HG03175 (cell line): ENCODE data around the gene SNRPE.
"Not testable (repeated sequence)": the region's sequence is repeated elsewhere in the genome, so short reads cannot be mapped to it uniquely, and the experiment has no call there.

Experiments
- ATAC-seq: cut with Tn5 transposase; IDR thresholded peaks from one replicate; pipeline ENCODE4 v1.9.1; 2021; ENCODE audit warnings: mild to moderate bottlenecking, moderate library complexity; ENCODE audit not compliant: unreplicated experiment

The SNRPE gene

DNA sequence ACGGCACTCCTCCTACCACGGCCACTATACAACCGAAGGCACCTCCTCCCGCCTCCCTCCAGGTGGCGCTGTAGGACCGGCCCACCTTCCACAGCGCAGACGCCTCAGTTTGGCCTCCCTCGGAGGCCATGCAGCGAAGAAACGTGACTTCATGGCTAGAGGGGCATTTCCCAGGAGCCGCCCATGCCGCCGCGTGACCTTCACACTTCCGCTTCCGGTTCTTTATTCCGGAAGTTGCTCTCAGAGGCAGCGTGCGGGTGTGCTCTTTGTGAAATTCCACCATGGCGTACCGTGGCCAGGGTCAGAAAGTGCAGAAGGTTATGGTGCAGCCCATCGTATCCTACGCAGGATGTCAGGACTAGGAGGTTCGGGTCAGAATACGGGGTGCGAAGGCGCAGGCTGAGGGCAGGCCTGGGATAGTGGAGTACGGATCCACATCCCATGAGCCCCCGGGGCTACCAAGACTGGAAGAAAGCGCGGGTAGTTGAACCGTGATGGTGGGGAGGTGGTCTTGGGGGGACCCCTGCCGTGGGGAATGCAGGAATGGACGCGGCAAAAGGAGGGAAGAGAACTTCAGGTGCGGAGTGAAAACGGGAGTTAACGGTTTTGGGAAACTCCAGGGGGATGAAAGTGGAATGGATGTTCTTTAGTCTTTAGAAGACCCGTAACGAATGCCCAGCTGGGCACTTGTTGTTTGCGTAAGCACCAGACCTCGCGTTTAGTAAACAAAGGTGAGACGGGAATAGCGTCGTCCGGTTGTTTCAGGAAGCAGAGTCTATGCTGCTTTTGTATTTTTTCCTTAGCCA, at the start of gene SNRPE:
Gene SNRPE, plus strand, starts transcription at position 221 of the 806 bp plus-strand sequence. Its CDS starts 61 bp downstream, at position 282.
- peak; percentile 96 for ATAC-seq

DNA sequence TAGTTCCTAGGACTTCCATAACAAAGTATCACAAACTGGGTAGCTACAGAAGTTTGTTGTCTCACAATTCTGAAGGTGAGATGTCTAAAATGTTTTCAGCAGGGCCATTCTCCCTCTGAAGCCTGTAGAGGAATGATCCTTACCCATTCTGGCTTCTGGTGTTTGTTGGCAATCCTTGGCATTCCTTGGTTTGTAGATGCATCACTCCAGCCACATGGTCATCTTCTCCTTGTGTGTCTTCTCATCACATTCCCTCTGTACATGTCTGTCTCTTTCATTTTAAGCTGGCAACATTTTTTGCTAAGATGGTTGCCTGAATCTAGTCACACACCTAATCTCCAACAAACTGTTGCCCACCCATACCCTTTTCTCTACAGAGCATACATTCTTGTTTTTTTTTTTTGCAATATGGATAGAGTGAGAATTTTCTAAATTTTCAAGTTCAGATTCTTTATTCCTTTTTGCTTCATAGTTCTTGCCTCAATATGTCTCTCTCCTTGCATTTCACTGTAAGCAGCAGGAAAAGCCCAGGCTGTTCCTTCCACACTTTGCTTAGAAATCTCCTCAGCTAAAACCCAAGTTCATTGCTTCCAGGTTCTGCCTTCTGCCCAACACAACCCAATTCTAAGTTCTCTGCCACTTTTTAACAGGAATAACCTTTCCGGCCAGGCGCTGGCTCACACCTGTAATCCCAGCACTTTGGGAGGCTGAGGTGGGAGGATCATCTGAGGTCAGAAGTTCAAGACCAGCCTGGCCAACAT, 47.6 kb upstream of the SNRPE start:
- ATAC-seq, result no peak

DNA sequence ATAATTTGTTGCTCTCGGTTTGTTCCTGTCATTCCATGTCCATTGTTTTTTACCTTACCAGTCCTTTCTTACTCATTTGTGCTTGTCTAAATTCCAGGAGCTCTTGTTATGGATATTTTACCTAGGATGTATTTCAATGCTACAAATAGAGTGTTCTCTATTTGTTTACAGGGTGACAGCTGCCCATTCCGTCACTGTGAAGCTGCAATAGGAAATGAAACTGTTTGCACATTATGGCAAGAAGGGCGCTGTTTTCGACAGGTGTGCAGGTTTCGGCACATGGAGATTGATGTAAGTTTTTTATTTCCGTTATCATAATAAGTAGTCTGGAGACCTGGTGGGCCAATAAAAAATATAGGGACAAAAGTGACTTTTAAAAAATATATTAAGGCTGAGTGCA, 43.0 kb upstream of the SNRPE start:
- no peak for ATAC-seq

DNA sequence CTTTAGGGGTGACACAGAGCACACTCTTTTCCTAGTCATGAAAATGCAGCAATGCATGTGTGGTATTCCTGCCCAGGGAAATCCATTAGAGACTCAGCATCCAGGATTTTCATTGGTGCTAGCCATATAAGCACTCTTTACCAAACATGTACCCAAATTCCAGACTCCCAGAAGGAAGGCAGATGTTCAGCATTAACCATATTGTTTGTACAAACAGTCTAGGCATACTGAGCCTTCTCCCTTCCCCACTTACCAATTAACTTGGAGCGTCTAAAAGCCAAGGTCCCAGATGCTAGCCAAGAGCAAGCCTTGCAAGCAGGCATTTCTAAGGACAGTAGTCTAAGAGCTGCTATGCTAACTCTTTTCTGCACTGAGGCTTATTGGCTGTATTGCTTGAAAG, 38.1 kb upstream of the SNRPE start:
- no peak for ATAC-seq

DNA sequence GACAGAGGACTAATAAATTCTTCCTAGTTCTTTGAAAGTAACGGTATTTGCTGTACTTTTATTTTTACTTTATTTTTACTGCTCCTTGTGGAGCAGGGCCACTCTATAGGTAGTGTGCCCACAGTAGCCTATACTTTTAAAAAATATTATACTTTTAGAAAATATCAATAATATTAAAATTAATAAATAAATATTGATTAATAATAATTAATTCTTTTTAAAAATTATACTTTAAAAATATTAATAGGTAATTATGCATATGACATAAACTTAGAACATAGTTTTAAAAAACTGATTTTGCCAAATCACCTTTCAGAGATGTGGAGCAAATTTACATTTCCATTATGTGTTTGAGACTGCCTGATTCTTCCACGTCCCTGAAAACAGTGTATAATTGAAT, 35.2 kb upstream of the SNRPE start:
- no peak for ATAC-seq

DNA sequence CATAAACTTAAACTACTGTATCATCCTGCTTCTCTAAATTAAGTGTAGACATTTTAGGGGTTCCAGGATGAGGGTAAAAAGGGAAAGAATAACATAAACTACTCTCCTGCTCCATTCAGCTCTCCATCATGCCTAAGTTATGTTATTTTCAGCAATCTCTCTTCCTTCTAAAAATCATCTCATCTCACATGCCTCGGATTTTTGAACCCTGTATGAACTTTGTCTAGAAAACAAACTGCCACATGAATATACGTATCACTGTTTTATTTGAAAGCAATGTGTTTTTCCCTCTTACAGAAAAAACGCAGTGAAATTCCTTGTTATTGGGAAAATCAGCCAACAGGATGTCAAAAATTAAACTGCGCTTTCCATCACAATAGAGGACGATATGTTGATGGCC, 33.4 kb upstream of the SNRPE start:
- ATAC-seq, result no peak

DNA sequence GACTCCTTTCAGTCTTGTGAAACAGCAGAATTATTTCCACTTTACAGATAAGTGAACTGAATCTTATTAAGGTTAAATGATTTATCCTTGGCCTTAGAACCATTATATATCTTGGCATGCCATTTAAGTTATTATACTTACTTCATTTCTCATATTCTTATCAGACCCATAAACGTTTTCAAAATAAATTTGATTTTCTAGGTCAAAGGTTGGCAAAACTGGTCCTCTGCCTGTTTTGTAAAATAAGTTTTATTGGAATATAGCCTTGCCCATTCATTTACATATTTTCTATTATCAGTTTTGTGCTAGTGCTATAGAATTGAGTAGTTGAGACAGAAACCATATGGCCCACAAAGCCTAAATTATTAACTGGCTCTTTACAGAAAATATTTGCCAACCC, 32.9 kb upstream of the SNRPE start:
- ATAC-seq, result no peak

DNA sequence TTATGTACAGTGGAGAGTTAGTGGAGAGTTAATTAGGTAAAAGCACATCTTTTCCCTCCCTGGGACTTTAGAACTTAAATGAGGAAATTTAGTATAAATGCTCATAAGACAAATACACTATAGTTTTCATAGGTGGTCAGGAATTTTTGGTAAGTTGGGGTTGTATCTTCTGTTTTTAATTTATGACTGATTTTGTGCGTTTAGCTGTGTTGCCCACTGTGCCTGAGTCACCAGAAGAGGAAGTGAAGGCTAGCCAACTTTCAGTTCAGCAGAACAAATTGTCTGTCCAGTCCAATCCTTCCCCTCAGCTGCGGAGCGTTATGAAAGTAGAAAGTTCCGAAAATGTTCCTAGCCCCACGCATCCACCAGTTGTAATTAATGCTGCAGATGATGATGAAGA, 32.2 kb upstream of the SNRPE start:
- ATAC-seq, result not testable (repeated sequence)

DNA sequence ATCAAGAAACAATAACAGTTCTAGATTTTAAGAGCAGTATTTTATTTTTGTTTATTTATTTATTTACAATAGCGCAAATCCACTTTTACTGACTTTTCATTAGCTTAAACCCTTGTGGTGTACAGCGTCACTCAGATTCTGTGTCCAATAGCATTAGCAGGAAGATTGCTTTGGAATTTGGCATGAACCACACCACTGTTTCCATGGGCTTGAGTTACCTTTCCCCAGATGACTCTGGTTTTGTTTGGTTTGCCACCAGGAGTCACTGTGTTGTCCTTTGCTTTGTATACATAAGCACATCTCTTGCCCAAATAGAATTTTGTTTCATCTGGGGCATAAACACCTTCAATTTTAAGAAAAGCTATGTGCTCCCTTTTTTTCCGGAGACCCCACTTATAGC, 25.9 kb upstream of the SNRPE start:
- ATAC-seq, result no peak

DNA sequence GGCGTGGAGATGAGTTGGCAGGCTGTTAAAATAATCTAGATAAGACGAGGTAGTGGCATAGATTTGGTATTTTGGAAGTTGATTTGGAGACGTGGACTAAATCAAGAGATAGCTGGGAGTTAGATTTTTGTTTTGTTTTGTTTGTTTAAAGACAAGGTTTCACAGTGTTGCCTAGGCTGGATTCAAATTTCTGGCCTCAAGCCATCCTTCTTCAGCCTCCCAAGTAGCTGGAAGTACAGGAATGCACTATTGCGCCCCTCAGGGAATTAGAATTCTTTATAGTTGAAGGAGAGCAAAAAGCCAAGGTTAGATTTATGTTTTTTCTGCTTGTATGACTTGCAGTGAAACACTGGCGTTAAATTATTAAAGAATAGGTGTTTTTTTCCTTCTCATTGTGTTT, 22.3 kb upstream of the SNRPE start:
- ATAC-seq, result no peak

DNA sequence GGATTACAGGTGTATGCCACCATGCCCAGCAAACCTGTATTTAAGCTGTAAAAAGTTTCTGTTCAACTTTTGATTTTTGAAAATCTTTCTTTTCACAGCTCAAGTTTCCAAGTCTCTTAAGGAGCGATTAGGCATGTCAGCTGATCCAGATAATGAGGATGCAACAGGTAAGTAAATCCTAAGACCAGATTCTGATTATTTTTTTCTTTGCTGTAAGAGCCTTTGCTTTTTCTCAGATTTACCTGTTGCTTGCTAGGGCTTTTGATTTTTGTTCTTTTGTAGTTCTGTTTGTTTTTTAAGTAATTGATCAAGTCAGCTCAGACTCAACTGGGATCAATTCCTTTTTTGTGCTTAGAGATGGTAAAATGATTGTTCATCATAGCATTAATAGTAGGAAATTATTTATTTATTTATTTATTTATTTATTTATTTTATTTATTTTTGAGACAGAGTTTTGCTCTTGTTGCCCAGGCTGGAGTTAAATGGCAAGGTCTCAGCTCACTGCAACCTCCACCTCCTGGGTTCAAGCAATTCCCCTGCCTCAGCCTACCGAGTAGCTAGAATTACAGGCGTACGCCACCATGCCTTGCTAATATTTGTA, 21.1 kb upstream of the SNRPE start:
- ATAC-seq, result no peak

DNA sequence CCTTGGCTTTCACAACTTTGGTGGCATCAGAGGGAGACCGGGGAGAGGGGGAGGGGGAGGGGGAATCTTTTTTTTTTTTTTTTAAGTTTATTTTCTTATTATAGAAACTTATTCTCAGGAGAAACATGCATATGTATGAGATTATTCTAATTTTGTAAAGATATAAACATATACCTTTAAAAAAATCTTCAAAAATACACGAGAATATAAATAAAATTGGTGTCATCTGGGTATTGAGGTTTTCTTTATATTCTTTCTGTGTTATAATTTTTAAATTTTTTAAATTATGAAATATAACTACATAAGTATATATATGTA, 18.9 kb upstream of the SNRPE start:
- no peak for ATAC-seq

DNA sequence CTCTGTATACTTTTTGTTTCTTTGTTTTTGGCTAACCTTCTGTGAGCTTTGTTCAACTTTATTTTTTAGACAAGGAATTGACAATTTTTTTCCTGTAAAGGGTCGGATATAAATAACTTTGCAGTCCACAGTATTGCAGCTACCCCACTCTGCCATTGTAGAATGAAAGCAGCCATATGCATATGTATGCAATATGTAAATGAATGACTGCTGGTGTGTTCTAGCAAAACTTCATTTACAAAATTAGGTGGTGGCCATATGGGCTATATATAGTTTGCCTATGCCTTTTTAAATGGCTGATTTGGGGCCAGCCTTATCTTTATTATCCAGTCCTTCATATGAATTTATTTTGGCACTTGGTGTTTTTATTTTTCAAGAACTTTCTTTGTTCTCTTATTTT, 18.0 kb upstream of the SNRPE start:
- ATAC-seq, result no peak

DNA sequence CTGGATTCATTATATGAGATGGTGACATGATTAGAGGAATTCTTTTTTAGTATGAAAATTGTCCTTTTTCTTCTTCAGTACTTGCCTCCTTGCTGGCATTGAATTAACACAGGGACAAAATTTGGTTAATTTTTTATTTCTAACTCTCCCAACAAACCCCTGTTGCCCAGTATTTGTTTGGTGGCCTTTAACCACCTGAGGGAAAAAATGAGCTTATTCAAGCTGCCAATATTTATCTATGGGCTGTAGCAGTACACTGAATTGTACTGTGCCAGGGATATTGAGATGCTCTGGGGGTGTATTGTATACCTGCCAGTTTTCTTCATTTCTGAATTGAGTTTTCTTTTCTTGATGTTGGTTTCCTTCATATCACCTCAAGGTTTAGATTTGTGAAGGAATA, 8.3 kb upstream of the SNRPE start:
- not testable (repeated sequence) for ATAC-seq

DNA sequence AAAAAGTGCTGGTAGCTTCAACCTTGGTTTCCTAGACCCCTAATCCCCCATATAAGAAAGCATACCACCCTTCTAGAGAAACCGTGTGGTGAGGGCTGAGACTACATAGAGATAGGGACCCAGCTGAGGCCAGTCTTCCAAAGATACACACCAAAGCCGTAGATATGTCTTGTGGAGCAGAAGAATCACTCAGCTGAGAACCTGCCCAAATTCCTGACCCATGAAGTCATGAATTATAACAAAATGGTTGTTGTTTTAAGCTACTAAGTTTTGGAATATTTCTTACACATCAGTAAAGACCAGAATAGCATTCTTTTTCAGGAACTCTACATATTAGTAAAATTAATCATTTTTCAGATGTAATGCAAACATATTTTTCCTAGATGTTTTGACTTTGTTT, 3.3 kb upstream of the SNRPE start:
- no peak for ATAC-seq

DNA sequence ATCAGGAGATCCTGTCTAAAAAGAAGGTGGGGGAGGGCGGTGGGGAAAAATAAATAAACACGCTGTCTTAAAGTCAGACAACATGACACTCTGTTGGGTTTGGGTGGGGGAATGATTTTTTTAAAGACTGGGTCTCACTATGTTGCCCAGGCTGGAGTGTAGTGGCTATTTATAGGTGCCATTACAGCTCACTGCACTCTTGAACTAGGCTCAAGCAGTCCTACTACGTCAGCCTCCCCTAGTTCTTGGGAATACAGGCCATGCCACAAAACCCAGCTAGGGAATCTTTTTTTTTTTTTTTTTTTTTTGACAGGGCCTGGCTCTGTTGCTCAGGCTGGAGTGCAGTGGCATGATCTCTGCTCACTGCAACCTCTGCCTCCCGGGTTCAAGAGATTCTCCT, 2.4 kb upstream of the SNRPE start:
- no peak for ATAC-seq

DNA sequence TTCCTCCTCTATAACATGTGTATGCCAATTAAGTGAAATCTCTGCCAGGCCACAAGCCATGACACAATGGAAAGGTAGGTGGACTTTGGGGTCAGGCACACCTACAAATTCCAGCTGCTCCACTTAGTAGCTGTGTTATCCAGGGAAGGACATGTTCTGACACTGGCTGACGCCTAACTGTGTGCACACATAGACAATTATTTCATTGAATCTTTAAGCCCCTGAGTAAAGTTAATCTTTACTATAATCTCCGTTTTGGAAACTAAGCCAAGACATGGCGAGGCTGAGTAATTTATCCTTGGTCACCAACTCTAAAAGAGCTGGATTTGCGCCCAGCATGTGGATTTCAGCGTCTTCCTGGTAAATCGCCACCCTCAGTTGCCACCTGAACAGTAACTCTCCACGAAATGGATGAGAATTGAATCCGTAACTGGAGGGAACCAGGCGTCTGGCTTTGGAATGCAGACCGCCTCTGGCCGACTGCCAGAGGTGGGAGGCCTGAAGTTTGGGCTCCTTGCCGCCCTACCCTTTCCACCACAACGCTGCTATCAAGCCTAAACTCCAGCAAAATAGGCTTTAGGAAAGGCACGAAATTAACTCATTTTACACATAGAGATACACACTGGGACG, 888 bp upstream of the SNRPE start:
- ATAC-seq, result no peak

DNA sequence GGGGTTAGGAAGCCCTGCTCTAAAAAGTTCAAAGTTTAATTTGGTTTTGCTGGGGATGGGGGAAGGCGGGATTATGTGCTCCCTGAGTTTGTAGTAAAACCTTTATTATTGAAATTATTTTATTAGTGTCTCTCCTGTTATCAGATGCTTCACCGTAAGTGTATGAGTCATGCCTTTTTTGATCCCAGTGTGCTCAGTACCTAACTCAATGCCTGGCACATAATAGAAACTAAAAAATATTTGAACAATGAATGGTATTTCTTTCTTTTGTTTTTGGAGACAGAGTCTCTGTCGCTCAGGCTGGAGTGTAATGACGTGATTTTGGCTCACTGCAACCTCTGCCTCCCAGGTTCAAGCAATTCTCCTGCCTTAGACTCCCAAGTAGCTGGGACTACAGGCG, 6.4 kb downstream of the SNRPE start:
- ATAC-seq, result no peak

DNA sequence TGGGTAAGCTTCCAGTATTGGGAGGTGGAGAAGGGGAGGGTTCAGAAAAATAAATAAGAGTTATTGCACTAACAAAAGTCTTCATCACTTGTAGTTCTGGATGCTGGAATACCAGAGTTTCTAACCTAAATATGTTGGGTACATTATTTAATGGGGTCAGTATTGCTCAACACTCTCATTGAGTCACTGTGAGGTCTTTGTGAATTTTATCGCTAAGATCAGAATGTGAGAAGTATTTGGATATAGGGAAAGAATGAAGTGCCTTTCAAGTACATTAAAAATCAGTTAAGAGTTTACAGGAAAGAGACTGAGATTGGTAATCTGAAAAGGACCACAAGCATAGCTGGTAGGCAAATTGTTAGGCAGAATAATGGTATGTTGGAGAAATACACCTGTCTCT, 8.8 kb downstream of the SNRPE start:
- no peak for ATAC-seq

DNA sequence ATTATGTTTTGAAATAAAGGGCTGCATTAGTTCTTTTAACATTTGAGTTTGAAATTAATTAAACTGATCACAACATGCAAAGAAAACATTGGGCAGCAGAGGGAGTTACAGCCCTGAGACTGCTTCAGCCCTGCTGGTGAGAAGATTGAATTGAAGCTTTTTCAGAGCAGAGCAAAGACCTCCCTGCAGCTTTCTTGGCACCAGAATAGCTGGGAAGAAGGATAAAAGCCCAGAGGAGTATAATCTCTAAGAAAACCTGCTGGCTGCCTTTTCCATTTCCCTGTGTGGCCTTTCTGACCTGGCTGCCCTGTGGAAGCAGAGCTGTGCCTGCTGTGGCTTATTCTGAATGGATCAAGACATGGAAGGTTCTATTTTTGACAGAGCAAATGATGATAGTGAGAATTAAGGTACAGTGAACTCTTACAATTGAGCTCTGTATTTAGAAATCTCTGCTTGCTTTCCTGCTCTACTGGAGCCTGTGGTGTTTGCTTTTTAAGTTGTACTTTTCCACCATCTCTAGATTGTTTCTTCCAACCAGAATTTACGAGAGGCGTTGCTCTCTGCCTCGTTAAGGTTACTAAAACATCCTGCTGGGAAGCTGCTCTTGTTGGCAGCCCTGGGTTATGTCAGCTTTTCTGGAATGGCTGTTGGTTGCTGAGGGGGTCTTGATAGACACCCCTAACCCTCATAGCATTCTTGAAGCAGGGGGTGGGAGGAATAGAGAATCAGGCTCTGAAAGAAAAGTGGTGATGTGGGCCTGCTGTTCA, 9.9 kb downstream of the SNRPE start:
- ATAC-seq, result peak; percentile 41

DNA sequence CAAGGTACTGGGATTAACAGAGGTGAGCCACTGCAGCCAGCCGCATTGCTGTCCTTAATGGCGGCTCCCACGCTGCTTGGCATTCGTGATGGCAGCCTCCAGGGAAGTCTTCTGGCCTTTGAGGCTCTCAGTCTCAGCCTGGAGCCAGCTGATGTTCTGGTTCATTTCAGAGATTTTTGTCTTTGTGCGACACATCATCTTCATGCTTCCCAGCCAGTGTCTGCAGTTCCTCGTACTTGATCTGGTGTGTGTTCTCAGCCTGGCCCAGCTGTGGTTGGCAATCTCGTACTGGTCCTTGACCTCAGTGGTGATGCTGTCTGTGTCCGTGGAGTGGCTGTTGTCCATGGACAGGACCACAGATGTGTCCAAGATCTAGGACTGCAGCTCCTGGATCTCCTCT, 11.7 kb downstream of the SNRPE start:
- ATAC-seq, result no peak
